ENCODE results near the gene ARHGEF3.

ARHGEF3 gene

DNA sequence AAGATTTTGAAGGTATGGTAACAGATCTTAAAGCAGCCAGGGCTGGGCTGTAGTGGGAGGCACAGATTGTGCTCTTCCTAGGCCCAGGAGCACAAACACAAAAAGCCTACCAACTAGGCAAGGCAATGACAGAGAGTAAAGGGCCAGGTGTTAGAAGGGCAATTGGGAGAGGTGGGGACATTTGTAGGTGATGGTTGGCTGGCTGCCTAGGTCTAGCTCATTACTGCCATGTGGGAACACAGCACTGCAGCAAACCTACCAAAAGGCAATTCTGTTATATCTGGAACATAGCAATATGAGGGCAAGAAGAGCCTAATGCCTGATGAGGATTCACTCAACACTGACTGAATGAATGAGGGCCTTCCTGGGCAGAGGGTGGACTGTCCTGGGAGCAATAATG, 30.4 kb downstream of the ARHGEF3 start:
- no peak overlapping the region for H3K4me3 ChIP-seq (ENCODE audit: low read depth, low read length)
- no peaks in the 10 kb centered on the region for H3K36me3 ChIP-seq
- no peak for DNase-seq
- TF ChIP-seq CTCF (IDR thresholded peaks at IDR 0.05; ENCODE audit: low read depth, low read length) = no peak
- no peaks in the 10 kb centered on the region for H3K9me3 ChIP-seq
- H3K27me3 ChIP-seq = no peaks in the 10 kb centered on the region
- H3K4me1 ChIP-seq = no peaks in the 10 kb centered on the region; the same call in 1 of the 2 replicates

- peaks cover 3% of the 10 kb centered on the region; the same call in 1 of the 2 replicates for H3K4me1 ChIP-seq
- no peak for TF ChIP-seq CTCF (IDR thresholded peaks at IDR 0.05; ENCODE audit: low read depth, low read length)
- H3K27me3 ChIP-seq = no peaks in the 10 kb centered on the region
- no peaks in the 10 kb centered on the region for H3K9me3 ChIP-seq
- H3K36me3 ChIP-seq = no peaks in the 10 kb centered on the region
- no peak overlapping the region for H3K4me3 ChIP-seq (ENCODE audit: low read depth, low read length)
- no peak for DNase-seq
Measured at GRCh38 chr3:56769116-56769707, 32.5 kb downstream of the ARHGEF3 start.

DNA sequence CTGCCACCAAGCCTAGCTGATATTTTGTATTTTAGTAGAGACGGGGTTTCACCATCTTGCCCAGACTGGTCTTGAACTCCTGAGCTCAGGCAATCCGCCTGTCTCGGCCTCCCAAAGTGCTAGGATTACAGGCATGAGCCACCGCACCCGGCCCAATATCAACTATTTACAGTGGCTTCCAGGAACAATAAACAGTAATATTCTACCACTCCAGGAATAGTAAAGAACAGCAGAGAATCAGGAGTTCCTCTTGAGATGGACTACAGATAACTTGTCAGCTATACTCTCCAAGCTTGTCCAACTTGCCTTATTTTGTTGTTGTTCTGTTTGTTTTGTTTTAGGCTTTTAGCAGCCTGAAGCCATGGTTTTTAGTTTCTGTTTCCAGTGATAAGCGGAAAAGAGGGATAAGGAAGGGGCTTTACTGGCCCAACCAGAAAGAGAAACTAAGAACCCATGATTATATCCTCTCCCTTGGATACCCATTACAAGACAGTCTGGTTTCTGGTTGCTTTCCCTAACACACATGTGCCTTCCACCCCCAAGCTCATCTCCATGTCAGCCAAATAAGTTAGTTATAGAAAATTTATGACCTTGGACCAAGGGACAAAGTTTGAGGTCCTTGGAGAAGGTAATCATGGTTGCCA, 36.7 kb downstream of the ARHGEF3 start:
- H3K36me3 ChIP-seq = no peaks in the 10 kb centered on the region
- no peak for TF ChIP-seq CTCF (IDR thresholded peaks at IDR 0.05; ENCODE audit: low read depth, low read length)
- peaks cover 3% of the 10 kb centered on the region; the same call in 1 of the 2 replicates for H3K4me1 ChIP-seq

DNA sequence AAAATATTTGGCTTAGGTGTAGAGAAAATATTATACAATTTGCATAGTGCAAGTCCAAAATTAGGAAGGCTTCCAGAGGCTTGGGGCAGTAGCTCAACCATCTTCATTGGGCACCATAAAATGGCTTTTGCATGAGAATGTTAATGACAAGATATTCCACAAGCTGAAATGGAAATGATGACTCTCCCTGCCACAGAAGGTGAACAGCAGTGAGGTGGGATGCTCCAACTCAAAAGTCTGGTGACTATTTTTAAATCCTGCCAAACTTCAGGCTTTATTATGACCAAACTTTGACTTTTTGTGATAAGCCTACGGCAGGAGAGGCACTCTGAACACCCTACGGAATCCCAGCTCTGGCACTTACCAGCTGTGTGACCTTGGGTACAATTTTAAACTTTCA, 37.6 kb downstream of the ARHGEF3 start:
- TF ChIP-seq CTCF (IDR thresholded peaks at IDR 0.05; ENCODE audit: low read depth, low read length) = no peak
- Histone ChIP-seq H3K4me1 (peaks cover 3% of the 10 kb centered on the region; the same call in 1 of the 2 replicates), H3K4me3 (ENCODE audit: low read depth, low read length) (no peak overlapping the region), H3K36me3 (no peaks in the 10 kb centered on the region), H3K9me3 (no peaks in the 10 kb centered on the region), H3K27me3 (no peaks in the 10 kb centered on the region)
- DNase-seq = no peak

More for the DNA sequence above, 36.7 kb downstream of the ARHGEF3 start:
- H3K9me3 ChIP-seq = no peaks in the 10 kb centered on the region
- no peak for DNase-seq
- H3K4me3 ChIP-seq (ENCODE audit: low read depth, low read length) = no peak overlapping the region
- no peaks in the 10 kb centered on the region for H3K27me3 ChIP-seq

DNA sequence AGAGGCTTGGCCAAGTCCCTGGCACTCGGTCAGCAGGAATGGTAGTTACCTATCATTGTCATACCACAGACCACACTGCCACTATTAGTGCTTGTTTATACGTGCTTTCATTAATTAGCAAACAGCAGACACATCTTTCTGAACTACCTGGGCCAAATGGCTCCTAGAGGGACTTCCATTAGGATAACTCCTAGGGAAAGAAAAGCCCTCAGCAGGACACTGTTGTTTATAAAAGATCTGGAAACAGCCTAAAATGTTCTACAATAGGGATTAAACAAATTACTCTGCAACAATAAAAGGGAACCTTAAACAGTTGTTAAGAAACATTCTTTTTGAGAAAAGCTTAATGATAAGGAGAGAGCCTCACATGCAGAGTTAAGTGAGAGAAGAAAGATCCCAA, 38.5 kb downstream of the ARHGEF3 start:
- H3K36me3 ChIP-seq = no peaks in the 10 kb centered on the region
- no peak for TF ChIP-seq CTCF (IDR thresholded peaks at IDR 0.05; ENCODE audit: low read depth, low read length)
- no peak overlapping the region for H3K4me3 ChIP-seq (ENCODE audit: low read depth, low read length)
- peaks cover 3% of the 10 kb centered on the region; the same call in 1 of the 2 replicates for H3K4me1 ChIP-seq
- no peaks in the 10 kb centered on the region for H3K27me3 ChIP-seq
- H3K9me3 ChIP-seq = no peaks in the 10 kb centered on the region
- DNase-seq = no peak

DNA sequence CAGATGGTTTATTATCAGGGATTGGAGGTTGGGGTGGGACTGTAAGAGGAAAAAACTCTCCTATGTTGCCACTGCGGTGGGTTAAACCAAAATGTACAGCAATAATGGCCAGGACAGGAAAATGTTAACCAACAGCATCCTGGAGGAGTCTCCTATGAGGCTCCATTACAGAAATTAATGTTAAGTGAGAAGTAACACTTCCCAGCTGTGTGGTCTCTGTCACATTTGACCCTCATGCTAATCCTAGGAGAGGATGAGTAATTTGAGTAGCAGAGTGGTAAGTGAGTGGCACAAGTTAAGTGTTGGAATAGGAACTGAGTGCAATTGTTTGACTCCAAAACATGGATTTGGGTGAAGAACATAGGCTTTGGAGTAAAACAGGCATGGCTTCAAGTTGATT, 39.0 kb downstream of the ARHGEF3 start:
- H3K9me3 ChIP-seq = no peaks in the 10 kb centered on the region
- TF ChIP-seq CTCF (IDR thresholded peaks at IDR 0.05; ENCODE audit: low read depth, low read length) = no peak
- H3K4me1 ChIP-seq = peaks cover 3% of the 10 kb centered on the region; the same call in 1 of the 2 replicates
- no peak overlapping the region for H3K4me3 ChIP-seq (ENCODE audit: low read depth, low read length)
- no peak for DNase-seq
- H3K36me3 ChIP-seq = no peaks in the 10 kb centered on the region
- no peaks in the 10 kb centered on the region for H3K27me3 ChIP-seq

All from BE2C (cell line).